ENCODE data around the gene KCNA3. TPM values are rescaled to one million over a fixed set of nuclear protein-coding genes. Genes with fewer than 3 reads are reported as not detected.

The KCNA3 gene
- total and polyA plus RNA-seq, 3 donors from 2014 or later: 1.3 to 6.7 (median 3.4) TPM

DNA sequence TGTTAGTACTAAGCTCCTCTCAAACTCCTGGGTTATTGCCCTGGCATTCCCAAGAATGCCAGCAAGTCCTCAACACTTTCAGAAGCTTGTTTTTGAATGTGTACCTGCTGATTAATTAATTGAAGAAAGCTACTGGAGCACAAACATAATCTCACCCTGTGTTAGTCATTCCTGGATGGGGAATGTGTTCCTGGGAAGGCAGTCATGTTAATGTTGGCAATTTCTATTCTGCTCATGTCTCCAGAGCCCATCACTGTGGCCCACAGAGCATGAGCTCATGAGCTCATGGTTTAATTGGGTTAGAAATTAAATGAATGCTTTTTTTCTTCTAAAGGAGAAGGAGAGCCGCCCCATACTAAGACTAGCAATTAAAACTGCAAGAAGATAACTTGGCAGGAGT lies 31.9 kb upstream of the KCNA3 start:
- no peak for DNase-seq
- H3K36me3 ChIP-seq (ENCODE audit: low read depth, missing control alignments): no peaks in the 10 kb centered on the region
- intact Hi-C loops (cut with DNase I; ENCODE audit: low total_unique reads): no loop called here
- TF ChIP-seq, protein P1, sequence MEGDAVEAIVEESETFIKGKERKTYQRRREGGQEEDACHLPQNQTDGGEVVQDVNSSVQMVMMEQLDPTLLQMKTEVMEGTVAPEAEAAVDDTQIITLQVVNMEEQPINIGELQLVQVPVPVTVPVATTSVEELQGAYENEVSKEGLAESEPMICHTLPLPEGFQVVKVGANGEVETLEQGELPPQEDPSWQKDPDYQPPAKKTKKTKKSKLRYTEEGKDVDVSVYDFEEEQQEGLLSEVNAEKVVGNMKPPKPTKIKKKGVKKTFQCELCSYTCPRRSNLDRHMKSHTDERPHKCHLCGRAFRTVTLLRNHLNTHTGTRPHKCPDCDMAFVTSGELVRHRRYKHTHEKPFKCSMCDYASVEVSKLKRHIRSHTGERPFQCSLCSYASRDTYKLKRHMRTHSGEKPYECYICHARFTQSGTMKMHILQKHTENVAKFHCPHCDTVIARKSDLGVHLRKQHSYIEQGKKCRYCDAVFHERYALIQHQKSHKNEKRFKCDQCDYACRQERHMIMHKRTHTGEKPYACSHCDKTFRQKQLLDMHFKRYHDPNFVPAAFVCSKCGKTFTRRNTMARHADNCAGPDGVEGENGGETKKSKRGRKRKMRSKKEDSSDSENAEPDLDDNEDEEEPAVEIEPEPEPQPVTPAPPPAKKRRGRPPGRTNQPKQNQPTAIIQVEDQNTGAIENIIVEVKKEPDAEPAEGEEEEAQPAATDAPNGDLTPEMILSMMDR (IDR thresholded peaks at IDR 0.05): no peak
- H3K27ac ChIP-seq: no peak overlapping the region
- no peaks in the 10 kb centered on the region for H3K4me1 ChIP-seq
- H3K4me3 ChIP-seq: no peak overlapping the region
- no peaks in the 10 kb centered on the region for H3K27me3 ChIP-seq
- no peaks in the 10 kb centered on the region for H3K9me3 ChIP-seq
- 80 to 91% methylated on average over 1 of the region's 1 CpG for WGBS, 2 donors

GRCh38 chr1:110702260-110702659 lies 27.5 kb upstream of the KCNA3 start:
- Histone ChIP-seq H3K4me1 (no peaks in the 10 kb centered on the region), H3K9me3 (no peaks in the 10 kb centered on the region), H3K36me3 (ENCODE audit: low read depth, missing control alignments) (no peaks in the 10 kb centered on the region), H3K27me3 (no peaks in the 10 kb centered on the region), H3K27ac (no peak overlapping the region), H3K4me3 (no peak overlapping the region)
- no peak for DNase-seq
- WGBS, 2 donors: 72 to 78% methylated on average over 1 of the region's 1 CpG
- TF ChIP-seq, protein P1 (IDR thresholded peaks at IDR 0.05): no peak
- no peak for TF ChIP-seq POLR2A (IDR thresholded peaks at IDR 0.05)
- intact Hi-C loops (cut with DNase I; ENCODE audit: low total_unique reads): no loop called here

DNA sequence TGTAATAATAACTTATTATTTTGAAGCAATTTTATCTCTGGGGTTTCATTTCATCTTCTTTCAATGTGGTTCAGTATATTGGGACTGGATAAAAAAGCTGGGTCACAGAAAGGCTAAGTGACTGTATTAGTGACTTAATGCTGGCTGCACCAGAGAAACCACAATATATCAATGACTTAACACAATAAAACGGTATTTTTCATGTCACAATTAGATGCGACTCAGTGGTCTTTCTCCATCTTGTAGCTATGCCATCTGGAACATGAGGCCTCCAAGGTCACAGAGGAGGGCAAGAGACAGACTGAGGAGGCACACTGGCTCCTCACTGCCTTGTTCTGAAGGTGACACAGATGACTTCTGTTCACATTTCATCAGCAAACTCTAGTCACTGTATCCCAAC lies 26.0 kb upstream of the KCNA3 start:
- WGBS, 2 donors: 91 to 92% methylated on average over 2 of the region's 2 CpGs
- H3K4me3 ChIP-seq: no peak overlapping the region
- H3K27me3 ChIP-seq: no peaks in the 10 kb centered on the region
- no peaks in the 10 kb centered on the region for H3K9me3 ChIP-seq
- no peaks in the 10 kb centered on the region for H3K36me3 ChIP-seq (ENCODE audit: low read depth, missing control alignments)
- no peak for DNase-seq
- H3K4me1 ChIP-seq: no peaks in the 10 kb centered on the region
- TF ChIP-seq, protein P1 (IDR thresholded peaks at IDR 0.05): no peak
- intact Hi-C loops (cut with DNase I; ENCODE audit: low total_unique reads): no loop called here
- H3K27ac ChIP-seq: no peak overlapping the region

- no peaks in the 10 kb centered on the region for H3K9me3 ChIP-seq
- DNase-seq: no peak
- H3K4me3 ChIP-seq: no peak overlapping the region
- intact Hi-C loops (cut with DNase I; ENCODE audit: low total_unique reads): no loop called here
- H3K27ac ChIP-seq: no peak overlapping the region
- H3K4me1 ChIP-seq: no peaks in the 10 kb centered on the region
- no peaks in the 10 kb centered on the region for H3K36me3 ChIP-seq (ENCODE audit: low read depth, missing control alignments)
- no peaks in the 10 kb centered on the region for H3K27me3 ChIP-seq
- 91 to 94% methylated on average over 4 of the region's 4 CpGs for WGBS, 2 donors
- TF ChIP-seq, protein P1 (IDR thresholded peaks at IDR 0.05): no peak
- no peak for TF ChIP-seq POLR2A (IDR thresholded peaks at IDR 0.05)
These were observed 22.9 kb upstream of the KCNA3 start for GRCh38 chr1:110697606-110698005.

GRCh38 chr1:110696818-110697217 lies 22.1 kb upstream of the KCNA3 start:
- Histone ChIP-seq H3K36me3 (ENCODE audit: low read depth, missing control alignments) (no peaks in the 10 kb centered on the region), H3K27me3 (no peaks in the 10 kb centered on the region), H3K4me1 (no peaks in the 10 kb centered on the region), H3K9me3 (no peaks in the 10 kb centered on the region), H3K4me3 (no peak overlapping the region), H3K27ac (no peak overlapping the region)
- TF ChIP-seq POLR2A (IDR thresholded peaks at IDR 0.05): no peak
- TF ChIP-seq, protein P1 (IDR thresholded peaks at IDR 0.05): no peak
- intact Hi-C loops (cut with DNase I; ENCODE audit: low total_unique reads): no loop called here
- DNase-seq: no peak

Measured in testis (tissue), 3 donors.